ENCODE measurements around the gene PEAK1. TPM values are rescaled to one million over a fixed set of nuclear protein-coding genes. Genes with fewer than 3 reads are reported as not detected.

Gene PEAK1
- total and polyA plus RNA-seq, 5 experiments from 2014 or later: 1.0 to 23.0 (median 2.8) TPM

DNA sequence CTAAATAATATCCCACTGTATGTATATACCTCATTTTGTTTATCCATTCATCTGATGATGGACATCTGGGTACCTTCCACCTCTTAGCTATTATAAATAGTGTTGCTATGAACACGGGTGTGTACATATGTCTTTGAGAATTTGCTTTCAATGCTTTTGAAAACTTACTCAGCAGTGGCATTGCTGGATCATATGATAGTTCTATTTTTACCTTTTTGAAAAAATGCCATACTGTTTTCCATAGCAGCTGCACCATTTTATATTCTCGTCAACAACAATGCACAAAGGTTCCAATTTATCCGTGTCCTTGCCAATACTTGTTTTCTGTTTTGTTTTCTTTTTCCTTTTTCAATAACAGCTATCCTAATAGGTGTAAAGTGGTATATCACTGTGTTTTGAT, 77.1 kb downstream of the PEAK1 start:
- H3K36me3 Mint-ChIP-seq: peaks cover 2 to 35% (median 13%) of the 10 kb centered on the region in 3 donors
- peaks cover 0 to 26% (median 10%) of the 10 kb centered on the region in 9 donors for H3K9me3 Mint-ChIP-seq
- ATAC-seq: no peak
- H3K4me3 Mint-ChIP-seq: no peak overlapping the region
- no peak overlapping the region for H3K27ac Mint-ChIP-seq
- peaks cover 0 to 9% (median 4%) of the 10 kb centered on the region in 4 donors for H3K4me1 Mint-ChIP-seq
- POLR2A ChIA-PET: no interaction called here
- no peak for DNase-seq
- H3K27me3 Mint-ChIP-seq: no peaks in the 10 kb centered on the region

DNA sequence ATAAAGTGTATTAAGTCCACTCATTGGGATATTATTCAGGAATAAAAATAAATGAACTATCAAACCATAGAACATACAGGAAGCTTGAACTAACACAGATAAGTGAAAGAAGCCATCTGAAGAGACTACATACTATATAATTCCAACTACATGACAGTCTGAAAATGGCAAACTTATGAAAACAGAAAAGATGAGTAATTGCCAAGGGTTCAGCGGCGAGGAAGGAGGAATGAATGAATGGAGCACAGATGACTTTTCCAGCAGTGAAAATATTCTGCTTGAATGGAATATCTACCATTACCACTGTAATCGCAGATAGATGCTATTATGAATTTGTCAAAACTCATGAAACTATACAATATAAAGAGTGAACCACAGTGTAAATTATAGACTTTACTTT, 79.7 kb downstream of the PEAK1 start:
- H3K4me1 Mint-ChIP-seq: peaks cover 0 to 2% (median 0%) of the 10 kb centered on the region in 4 donors
- POLR2A ChIA-PET: no interaction called here
- H3K9me3 Mint-ChIP-seq: peaks cover 0 to 26% (median 10%) of the 10 kb centered on the region in 9 donors
- no peak for DNase-seq
- peaks cover 2 to 28% (median 13%) of the 10 kb centered on the region in 3 donors for H3K36me3 Mint-ChIP-seq
- H3K4me3 Mint-ChIP-seq: no peak overlapping the region
- H3K27ac Mint-ChIP-seq: no peak overlapping the region
- ATAC-seq: no peak
- no peaks in the 10 kb centered on the region for H3K27me3 Mint-ChIP-seq

DNA sequence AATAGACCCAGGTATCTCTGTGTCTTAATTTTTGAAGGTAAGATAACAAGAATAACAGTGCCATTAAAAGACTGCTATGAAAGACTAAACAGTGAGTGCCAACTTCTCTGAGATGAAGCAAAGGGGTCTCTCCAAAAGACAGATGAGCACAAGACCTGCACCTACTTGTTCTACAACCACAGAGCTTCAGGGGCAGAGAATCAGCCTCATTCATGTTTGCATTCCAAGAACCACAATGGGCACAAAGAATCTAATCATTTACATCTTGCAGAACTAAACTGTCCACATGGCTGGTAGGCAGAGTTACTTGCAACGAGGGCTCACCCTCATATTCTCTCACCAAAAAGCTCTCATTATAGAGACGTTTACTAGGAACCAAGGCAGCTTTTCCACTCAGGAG, 83.9 kb downstream of the PEAK1 start:
- peaks cover 0 to 10% (median 0%) of the 10 kb centered on the region in 3 donors for H3K36me3 Mint-ChIP-seq
- DNase-seq: no peak
- no peak overlapping the region for H3K27ac Mint-ChIP-seq
- H3K4me1 Mint-ChIP-seq: peaks cover 0 to 4% (median 2%) of the 10 kb centered on the region in 4 donors
- no peak overlapping the region for H3K4me3 Mint-ChIP-seq
- no peaks in the 10 kb centered on the region for H3K27me3 Mint-ChIP-seq
- POLR2A ChIA-PET: no interaction called here
- peaks cover 0 to 10% (median 0%) of the 10 kb centered on the region in 9 donors for H3K9me3 Mint-ChIP-seq
- no peak for ATAC-seq

DNA sequence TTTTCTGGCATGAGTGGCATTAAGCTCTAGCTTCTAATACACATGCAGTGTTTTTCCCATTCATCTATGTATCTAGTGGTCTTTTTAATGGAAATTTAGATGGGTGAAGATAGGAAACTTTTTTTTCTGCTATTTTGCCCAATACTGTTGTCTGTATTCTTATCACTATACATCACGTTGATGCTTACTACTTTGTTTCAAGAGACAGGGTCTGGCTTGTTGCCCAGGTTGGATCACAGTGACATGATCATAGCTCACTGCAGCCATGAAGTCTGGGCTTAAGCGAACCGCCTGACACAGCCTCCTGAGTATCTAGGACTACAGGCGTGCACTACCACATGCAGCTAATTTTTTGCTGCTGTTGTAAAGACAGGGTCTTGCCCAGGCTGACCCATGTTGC, 84.6 kb downstream of the PEAK1 start:
- POLR2A ChIA-PET: no interaction called here
- Mint-ChIP-seq H3K4me3 (no peak overlapping the region), H3K4me1 (peaks cover 0 to 4% (median 2%) of the 10 kb centered on the region in 4 donors), H3K36me3 (peaks cover 0 to 5% (median 0%) of the 10 kb centered on the region in 3 donors), H3K9me3 (peaks cover 0 to 5% (median 0%) of the 10 kb centered on the region in 9 donors), H3K27me3 (no peaks in the 10 kb centered on the region), H3K27ac (no peak overlapping the region)
- ATAC-seq (no peak), DNase-seq (no peak)

DNA sequence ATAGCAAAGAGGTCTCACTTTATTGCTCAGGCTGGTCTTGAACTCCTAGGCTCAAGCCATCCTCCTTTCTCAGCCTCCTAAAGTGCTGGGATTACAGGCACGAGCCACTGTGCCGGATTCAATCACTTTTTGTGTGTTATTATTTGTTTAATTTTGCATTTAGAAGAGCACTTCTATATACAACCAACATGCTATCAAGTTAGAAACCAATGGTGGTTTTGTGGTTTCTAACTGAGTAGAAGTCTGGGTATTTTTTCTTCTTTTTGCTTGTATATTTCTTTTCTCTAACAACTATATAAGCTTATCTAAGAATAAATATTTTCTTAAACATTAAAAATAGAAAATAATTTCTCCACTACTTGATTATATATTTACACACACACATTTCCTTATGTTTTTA, 86.7 kb downstream of the PEAK1 start:
- peaks cover 0 to 4% (median 2%) of the 10 kb centered on the region in 4 donors for H3K4me1 Mint-ChIP-seq
- no peaks in the 10 kb centered on the region for H3K36me3 Mint-ChIP-seq
- POLR2A ChIA-PET: no interaction called here
- no peaks in the 10 kb centered on the region for H3K27me3 Mint-ChIP-seq
- H3K27ac Mint-ChIP-seq: no peak overlapping the region
- H3K4me3 Mint-ChIP-seq: no peak overlapping the region
- H3K9me3 Mint-ChIP-seq: no peaks in the 10 kb centered on the region
- ATAC-seq: no peak
- no peak for DNase-seq

DNA sequence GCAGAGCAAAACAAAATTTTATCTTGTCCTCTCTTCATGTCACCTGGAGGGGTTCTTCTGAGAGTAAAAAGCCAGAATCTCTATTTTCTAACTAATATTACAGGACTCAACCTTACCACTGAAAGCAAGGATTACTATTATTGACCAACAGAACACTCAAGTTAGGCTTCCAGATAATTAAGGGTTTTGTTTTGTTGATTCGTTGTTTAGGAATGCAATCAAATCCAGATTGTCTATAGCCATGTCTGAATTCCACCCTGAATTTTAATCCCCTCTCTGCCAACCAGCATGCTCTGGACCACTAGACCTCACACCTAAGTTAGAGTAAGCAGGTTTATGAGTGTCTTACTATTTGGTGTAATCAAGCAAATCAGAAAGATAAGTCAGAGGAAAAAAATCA, 90.7 kb downstream of the PEAK1 start:
- POLR2A ChIA-PET: interaction anchor here (0.7 kb wide), 1 partner anchor 1134 kb away, joined by 3 read pairs; no protein-coding TSS in a partner anchor
- no peaks in the 10 kb centered on the region for H3K36me3 Mint-ChIP-seq
- peaks cover 0 to 4% (median under 1%) of the 10 kb centered on the region in 4 donors for H3K4me1 Mint-ChIP-seq
- peaks cover 0 to 5% (median 0%) of the 10 kb centered on the region in 9 donors for H3K9me3 Mint-ChIP-seq
- no peaks in the 10 kb centered on the region for H3K27me3 Mint-ChIP-seq
- ATAC-seq: no peak
- no peak overlapping the region for H3K4me3 Mint-ChIP-seq
- no peak for DNase-seq
- no peak overlapping the region for H3K27ac Mint-ChIP-seq

DNA sequence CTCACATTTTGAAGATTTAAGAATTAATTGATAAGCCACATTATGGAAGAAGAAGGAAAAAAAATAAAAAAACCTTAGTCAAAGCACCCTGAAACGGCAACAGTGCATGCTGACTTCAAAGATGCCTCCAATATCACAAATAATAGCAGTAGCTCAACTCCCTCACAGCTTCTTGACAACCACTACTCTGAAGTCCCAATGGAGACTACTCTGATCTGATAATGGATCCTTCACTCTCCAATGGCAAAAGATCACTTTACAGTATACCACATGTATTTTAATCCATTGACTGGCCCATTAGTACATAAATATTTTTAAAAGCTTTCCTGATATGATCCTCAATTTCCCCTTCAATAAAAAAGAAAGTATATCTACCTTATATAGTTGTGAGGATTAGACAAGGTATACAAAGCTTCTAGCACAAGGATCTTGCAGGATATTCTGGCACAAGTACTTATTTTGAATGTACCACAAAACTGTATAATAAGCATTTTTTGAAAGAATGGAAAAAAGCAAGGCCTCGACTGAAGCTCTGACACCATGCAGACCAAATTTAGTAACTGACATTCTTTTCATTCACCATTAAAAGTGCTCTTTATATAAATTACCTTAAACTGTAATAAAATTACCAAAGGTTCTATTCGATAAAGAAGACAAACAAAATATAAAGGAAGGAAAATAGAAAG, 91.9 kb downstream of the PEAK1 start:
- ATAC-seq: no peak
- Mint-ChIP-seq H3K4me3 (no peak overlapping the region), H3K36me3 (no peaks in the 10 kb centered on the region), H3K27me3 (no peaks in the 10 kb centered on the region), H3K27ac (no peak overlapping the region), H3K4me1 (peaks cover 0 to under 1% (median 0%) of the 10 kb centered on the region in 4 donors), H3K9me3 (peaks cover 0 to 8% (median 0%) of the 10 kb centered on the region in 9 donors)
- no peak for DNase-seq
- POLR2A ChIA-PET: no interaction called here

DNA sequence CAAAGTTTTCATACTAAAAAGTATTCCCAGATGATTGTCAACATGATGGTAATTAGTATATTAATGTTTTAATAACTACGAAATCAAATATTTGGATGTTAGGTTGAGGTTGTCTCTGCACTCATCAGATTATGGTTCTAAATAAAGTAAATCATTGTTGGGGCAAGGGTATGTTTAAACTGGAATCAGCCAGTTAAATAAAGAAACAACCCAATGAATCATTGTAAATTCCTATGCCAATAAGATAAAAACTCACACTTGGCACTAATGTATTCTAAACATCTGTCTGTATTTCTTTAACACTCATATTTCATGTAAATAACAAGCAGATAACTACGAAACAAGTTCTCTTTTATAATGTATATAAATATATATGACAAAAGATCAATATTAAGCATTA, 92.7 kb downstream of the PEAK1 start:
- H3K27ac Mint-ChIP-seq: no peak overlapping the region
- POLR2A ChIA-PET: no interaction called here
- no peaks in the 10 kb centered on the region for H3K27me3 Mint-ChIP-seq
- no peaks in the 10 kb centered on the region for H3K4me1 Mint-ChIP-seq
- no peaks in the 10 kb centered on the region for H3K36me3 Mint-ChIP-seq
- DNase-seq (no peak), ATAC-seq (no peak)
- H3K9me3 Mint-ChIP-seq: peaks cover 0 to 8% (median 0%) of the 10 kb centered on the region in 9 donors
- H3K4me3 Mint-ChIP-seq: no peak overlapping the region

DNA sequence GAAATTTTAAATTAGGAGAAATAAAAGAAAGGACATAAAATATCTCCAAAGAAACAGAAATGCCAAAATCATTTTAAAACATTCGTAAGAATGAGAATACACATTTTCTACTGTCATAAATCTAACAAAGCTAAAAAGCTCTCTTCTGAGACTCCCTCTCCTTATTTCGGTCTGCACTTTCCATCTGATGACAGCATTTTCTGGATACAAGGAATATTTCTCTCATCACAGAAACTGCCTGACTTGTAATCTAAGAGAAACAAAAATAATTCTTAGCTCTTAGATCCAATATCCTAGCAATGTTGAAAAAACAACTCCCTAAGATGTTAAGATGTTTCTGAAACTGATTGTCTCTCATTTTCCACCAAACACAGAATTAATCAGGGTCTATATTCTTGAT, 93.5 kb downstream of the PEAK1 start:
- DNase-seq (no peak), ATAC-seq (no peak)
- no peak overlapping the region for H3K27ac Mint-ChIP-seq
- POLR2A ChIA-PET: no interaction called here
- no peaks in the 10 kb centered on the region for H3K27me3 Mint-ChIP-seq
- peaks cover 0 to 8% (median 0%) of the 10 kb centered on the region in 9 donors for H3K9me3 Mint-ChIP-seq
- no peak overlapping the region for H3K4me3 Mint-ChIP-seq
- H3K4me1 Mint-ChIP-seq: no peaks in the 10 kb centered on the region
- no peaks in the 10 kb centered on the region for H3K36me3 Mint-ChIP-seq

DNA sequence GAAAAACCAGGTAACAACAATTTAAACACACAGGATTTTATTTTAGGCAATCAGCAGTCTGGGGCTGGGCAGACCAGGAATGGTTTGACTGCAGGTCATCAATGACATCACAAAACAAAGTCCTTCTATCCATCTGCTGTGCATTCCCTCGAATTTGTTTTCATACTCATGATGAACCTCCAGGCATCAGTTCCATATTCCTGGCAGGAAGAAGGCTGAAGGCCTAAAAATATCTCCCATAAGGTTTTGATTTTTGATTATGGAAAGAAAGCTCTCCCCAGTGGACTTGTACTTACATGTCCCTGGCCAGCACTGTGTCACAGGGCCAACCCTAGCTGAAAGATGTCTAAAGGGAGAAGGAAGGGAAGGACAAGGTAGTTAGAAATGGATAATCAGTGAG, 107.4 kb downstream of the PEAK1 start:
- no peak for DNase-seq
- Mint-ChIP-seq H3K27me3 (no peaks in the 10 kb centered on the region), H3K4me1 (peaks cover 2 to 23% (median 8%) of the 10 kb centered on the region in 4 donors), H3K4me3 (no peak overlapping the region), H3K27ac (no peak overlapping the region), H3K9me3 (no peaks in the 10 kb centered on the region), H3K36me3 (no peaks in the 10 kb centered on the region)
- POLR2A ChIA-PET: no interaction called here
- no peak for ATAC-seq

DNA sequence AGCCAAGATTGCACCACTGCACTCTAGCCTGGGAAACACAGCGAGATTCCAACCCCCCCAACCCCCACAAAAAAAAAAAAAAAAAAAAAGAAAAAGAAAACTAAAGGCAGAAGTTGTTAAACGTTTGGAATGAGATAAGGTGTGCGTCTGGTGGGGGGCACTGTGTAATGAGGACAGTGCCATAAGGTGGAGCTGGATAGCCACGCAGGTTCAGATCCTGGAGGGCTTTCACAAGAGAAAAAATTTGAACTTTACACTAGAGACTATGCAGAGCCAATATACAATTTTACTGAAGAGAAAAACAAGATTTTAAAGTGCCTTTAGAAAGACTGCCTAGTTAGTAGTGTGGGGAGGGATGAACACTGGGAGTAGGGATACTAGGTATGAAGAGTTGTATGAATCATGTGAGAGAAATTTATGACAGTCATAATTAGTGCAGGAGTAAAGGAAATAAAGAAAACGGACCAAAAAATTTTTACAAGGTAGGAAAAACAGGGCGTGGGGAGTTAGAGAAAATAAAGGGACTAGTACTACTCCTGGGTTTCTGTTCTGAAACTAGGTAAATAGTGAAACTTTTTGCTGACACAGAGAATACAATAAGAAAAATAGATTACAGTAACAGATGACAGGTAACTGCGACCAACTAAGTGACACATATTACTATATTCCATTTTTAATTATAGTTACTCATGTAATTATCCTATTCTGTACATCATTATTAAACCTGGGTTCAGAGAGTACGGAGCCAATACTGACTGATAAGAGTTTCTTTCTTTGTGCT, 108.1 kb downstream of the PEAK1 start:
- peaks cover 2 to 23% (median 8%) of the 10 kb centered on the region in 4 donors for H3K4me1 Mint-ChIP-seq
- H3K27me3 Mint-ChIP-seq: no peaks in the 10 kb centered on the region
- POLR2A ChIA-PET: no interaction called here
- DNase-seq: no peak
- no peak overlapping the region for H3K27ac Mint-ChIP-seq
- H3K4me3 Mint-ChIP-seq: no peak overlapping the region
- no peak for ATAC-seq
- no peaks in the 10 kb centered on the region for H3K36me3 Mint-ChIP-seq
- H3K9me3 Mint-ChIP-seq: no peaks in the 10 kb centered on the region

DNA sequence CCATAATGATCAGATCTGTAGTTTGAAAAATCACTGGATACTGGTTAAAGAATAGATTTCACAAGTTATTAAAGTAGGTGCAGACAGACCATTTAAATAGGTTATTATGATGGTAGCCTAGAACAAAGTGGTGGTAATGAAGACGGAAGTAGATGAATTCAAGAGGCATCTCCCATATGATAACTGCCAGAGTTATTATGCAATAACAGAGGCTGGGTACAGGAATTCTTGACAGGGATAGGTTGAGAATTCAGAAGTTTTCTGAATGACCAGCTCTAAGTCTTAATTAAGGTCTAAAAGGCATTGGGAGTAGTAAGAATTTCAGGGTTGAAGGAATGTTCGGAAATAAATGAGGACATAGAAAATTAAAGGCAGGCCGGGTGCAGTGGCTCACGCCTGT, 108.9 kb downstream of the PEAK1 start:
- H3K27me3 Mint-ChIP-seq: no peaks in the 10 kb centered on the region
- H3K27ac Mint-ChIP-seq: peak overlapping the region in 1 of 10 donors; percentile 2
- no peak overlapping the region for H3K4me3 Mint-ChIP-seq
- no peak for DNase-seq
- peaks cover 2 to 23% (median 8%) of the 10 kb centered on the region in 4 donors for H3K4me1 Mint-ChIP-seq
- POLR2A ChIA-PET: no interaction called here
- H3K9me3 Mint-ChIP-seq: no peaks in the 10 kb centered on the region
- no peak for ATAC-seq
- no peaks in the 10 kb centered on the region for H3K36me3 Mint-ChIP-seq

DNA sequence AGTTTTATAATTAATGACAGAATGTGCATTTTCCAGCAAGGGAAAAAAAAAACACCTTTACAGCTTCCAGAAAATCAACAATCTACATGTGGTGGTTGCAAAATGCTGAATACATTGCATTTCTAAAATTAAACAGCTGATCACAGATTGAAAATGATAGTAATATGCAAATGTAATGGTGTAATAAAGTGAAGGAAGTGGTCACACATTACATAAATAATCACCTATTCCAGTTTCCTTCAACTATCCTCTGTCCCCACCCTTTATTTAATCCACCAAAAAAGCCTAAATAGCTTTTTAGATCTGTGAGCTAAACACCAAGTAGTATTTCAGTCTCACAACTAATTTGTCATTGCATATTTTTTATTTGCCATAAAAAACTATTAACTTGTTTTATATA, 110.5 kb downstream of the PEAK1 start:
- H3K4me1 Mint-ChIP-seq: peaks cover 2 to 23% (median 8%) of the 10 kb centered on the region in 4 donors
- no peak for DNase-seq
- H3K36me3 Mint-ChIP-seq: no peaks in the 10 kb centered on the region
- POLR2A ChIA-PET: no interaction called here
- H3K9me3 Mint-ChIP-seq: no peaks in the 10 kb centered on the region
- ATAC-seq: no peak
- H3K27ac Mint-ChIP-seq: no peak overlapping the region
- H3K27me3 Mint-ChIP-seq: no peaks in the 10 kb centered on the region
- no peak overlapping the region for H3K4me3 Mint-ChIP-seq

All from naive thymus-derived CD8-positive, alpha-beta T cell (primary cell).